Measurements from ENCODE around the gene RHOG.

GRCh38 chr11:3880724-3881123 lies 40.0 kb upstream of the RHOG start:
- TF ChIP-seq, protein P1, sequence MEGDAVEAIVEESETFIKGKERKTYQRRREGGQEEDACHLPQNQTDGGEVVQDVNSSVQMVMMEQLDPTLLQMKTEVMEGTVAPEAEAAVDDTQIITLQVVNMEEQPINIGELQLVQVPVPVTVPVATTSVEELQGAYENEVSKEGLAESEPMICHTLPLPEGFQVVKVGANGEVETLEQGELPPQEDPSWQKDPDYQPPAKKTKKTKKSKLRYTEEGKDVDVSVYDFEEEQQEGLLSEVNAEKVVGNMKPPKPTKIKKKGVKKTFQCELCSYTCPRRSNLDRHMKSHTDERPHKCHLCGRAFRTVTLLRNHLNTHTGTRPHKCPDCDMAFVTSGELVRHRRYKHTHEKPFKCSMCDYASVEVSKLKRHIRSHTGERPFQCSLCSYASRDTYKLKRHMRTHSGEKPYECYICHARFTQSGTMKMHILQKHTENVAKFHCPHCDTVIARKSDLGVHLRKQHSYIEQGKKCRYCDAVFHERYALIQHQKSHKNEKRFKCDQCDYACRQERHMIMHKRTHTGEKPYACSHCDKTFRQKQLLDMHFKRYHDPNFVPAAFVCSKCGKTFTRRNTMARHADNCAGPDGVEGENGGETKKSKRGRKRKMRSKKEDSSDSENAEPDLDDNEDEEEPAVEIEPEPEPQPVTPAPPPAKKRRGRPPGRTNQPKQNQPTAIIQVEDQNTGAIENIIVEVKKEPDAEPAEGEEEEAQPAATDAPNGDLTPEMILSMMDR (IDR thresholded peaks at IDR 0.05): no peak
- TF ChIP-seq POLR2AphosphoS5 (IDR thresholded peaks at IDR 0.05) (no peak), POLR2A (IDR thresholded peaks at IDR 0.05) (no peak)
